Mammary epithelial cell (primary cell): ENCODE data around the gene PBXIP1.

Experiments
- EZH2 ChIP-seq: IDR thresholded peaks from 2 replicates; pipeline ENCODE4 v1.6.1; 2012; ENCODE audit warnings: low read length, inconsistent platforms, borderline replicate concordance
- TF ChIP-seq, protein P1 (sequence below), 2 donors: IDR thresholded peaks in 1 of 2; conservative IDR thresholded peaks in 1 of 2; 2 replicates each; pipeline ENCODE4 v1.5.1; 2011 to 2012; ENCODE audit warnings: inconsistent platforms in 2 of 2, low read length in 2 of 2, mild to moderate bottlenecking in 2 of 2, control low read depth in 1 of 2, low read depth in 1 of 2; ENCODE audit not compliant: insufficient read depth in 1 of 2; ENCODE audit errors: extremely low read depth in 1 of 2

DNA sequence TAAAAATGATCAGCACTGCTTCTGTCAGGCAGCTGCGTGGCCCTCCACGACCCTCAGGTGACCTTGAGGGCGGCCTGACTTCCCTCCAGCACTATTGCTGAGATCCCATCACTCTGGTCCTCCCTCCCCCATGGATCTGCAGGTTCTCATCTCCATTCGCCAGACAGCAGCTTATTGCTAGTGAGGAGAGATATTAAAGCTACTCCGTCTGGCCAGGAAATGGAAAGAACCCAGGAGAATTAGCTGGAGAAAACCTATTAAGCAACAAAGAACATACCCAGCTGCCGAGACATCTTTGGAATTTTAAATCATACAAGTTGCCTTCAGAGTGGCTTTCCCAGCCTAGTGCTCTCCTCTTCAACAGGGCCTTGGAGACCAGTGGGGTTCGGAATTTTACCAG, 60.1 kb downstream of the PBXIP1 start:
- no peak for TF ChIP-seq EZH2
- TF ChIP-seq, protein P1, sequence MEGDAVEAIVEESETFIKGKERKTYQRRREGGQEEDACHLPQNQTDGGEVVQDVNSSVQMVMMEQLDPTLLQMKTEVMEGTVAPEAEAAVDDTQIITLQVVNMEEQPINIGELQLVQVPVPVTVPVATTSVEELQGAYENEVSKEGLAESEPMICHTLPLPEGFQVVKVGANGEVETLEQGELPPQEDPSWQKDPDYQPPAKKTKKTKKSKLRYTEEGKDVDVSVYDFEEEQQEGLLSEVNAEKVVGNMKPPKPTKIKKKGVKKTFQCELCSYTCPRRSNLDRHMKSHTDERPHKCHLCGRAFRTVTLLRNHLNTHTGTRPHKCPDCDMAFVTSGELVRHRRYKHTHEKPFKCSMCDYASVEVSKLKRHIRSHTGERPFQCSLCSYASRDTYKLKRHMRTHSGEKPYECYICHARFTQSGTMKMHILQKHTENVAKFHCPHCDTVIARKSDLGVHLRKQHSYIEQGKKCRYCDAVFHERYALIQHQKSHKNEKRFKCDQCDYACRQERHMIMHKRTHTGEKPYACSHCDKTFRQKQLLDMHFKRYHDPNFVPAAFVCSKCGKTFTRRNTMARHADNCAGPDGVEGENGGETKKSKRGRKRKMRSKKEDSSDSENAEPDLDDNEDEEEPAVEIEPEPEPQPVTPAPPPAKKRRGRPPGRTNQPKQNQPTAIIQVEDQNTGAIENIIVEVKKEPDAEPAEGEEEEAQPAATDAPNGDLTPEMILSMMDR (conservative IDR thresholded peaks at IDR 0.05 in 1 of 2, IDR thresholded peaks at IDR 0.05 in 1 of 2; ENCODE audit: extremely low read depth in 1 of 2, insufficient read depth in 1 of 2, low read depth in 1 of 2, low read length in 2 of 2), result no peak
